K562 (cell line): ENCODE measurements around the gene EP300. TPM values are rescaled to one million over a fixed set of nuclear protein-coding genes. Genes with fewer than 3 reads are reported as not detected.

ENCODE experiments used
- ARID1B ChIP-seq: fragments of 450-650 bp; IDR thresholded peaks from 2 replicates; pipeline ENCODE4 v1.6.1; 2016; ENCODE audit warnings: antibody characterized with exemption, mild to moderate bottlenecking, inconsistent platforms
- MTA2 ChIP-seq: fragments of 450-650 bp; IDR thresholded peaks from 2 replicates; pipeline ENCODE4 v1.6.1; 2016; ENCODE audit warnings: low read depth
- RBM22 ChIP-seq: fragments of 200-400 bp; formaldehyde crosslinking; IDR thresholded peaks from 2 replicates; pipeline ENCODE4 v1.6.1; 2018; ENCODE audit warnings: low read length, low read depth; ENCODE audit not compliant: poor library complexity, severe bottlenecking
- ZBTB43 ChIP-seq: sonication (generic); formaldehyde crosslinking; IDR thresholded peaks from 2 replicates; pipeline ENCODE4 v1.8.0; 2023; ENCODE audit warnings: mild to moderate bottlenecking, missing genetic modification reagents
- polyA plus RNA-seq, 8 experiments: library from polyadenylated mRNA; depleted of rRNA in 4 of 8; stranded (reverse) in 5 of 8; unstranded in 3 of 8; fragments of >200 nt; fragmentation: Nextera tagmentation in 2 of 8; fragmentation: Illumina TruSeq in 1 of 8; extraction: Ambion mirVana in 2 of 8; extraction: Trizol in 1 of 8; gene quantifications; 2 replicates each; pipeline versions ENCODE4 v1.2.1 to v1.2.3, GENCODE V29; 2011 to 2014; ENCODE audit warnings: inconsistent platforms in 1 of 8, missing spikeins in 1 of 8
- total RNA-seq, 7 experiments: library from RNA; depleted of rRNA in 6 of 7; stranded (reverse); fragments of >200 nt in 6 of 7; fragmentation: Illumina TruSeq in 2 of 7; extraction: Trizol in 2 of 7; gene quantifications; 2 replicates each; pipeline versions ENCODE4 v1.2.1 to v1.2.3, GENCODE V29; 2011 to 2021; ENCODE audit warnings: low replicate concordance in 1 of 7
- TF ChIP-seq, protein P1 (sequence below): sonication (generic); formaldehyde crosslinking; IDR thresholded peaks from 2 replicates; pipeline ENCODE4 v1.8.1; 2023; ENCODE audit warnings: missing genetic modification reagents, mild to moderate bottlenecking, borderline replicate concordance
- TF ChIP-seq, protein P2 (sequence below): fragments of 200-800 bp; sonication (Bioruptor generic); IDR thresholded peaks from 2 replicates; pipeline ENCODE4 v1.6.1; 2017; ENCODE audit warnings: missing genetic modification characterization, missing compliant biosample characterization

The EP300 gene
- total and polyA plus RNA-seq, 9 of the 15 experiments (the other 6 are each of a cell fraction or from before 2014, with no cell fraction given) = 2.2 to 28.6 (median 10.9) TPM

DNA sequence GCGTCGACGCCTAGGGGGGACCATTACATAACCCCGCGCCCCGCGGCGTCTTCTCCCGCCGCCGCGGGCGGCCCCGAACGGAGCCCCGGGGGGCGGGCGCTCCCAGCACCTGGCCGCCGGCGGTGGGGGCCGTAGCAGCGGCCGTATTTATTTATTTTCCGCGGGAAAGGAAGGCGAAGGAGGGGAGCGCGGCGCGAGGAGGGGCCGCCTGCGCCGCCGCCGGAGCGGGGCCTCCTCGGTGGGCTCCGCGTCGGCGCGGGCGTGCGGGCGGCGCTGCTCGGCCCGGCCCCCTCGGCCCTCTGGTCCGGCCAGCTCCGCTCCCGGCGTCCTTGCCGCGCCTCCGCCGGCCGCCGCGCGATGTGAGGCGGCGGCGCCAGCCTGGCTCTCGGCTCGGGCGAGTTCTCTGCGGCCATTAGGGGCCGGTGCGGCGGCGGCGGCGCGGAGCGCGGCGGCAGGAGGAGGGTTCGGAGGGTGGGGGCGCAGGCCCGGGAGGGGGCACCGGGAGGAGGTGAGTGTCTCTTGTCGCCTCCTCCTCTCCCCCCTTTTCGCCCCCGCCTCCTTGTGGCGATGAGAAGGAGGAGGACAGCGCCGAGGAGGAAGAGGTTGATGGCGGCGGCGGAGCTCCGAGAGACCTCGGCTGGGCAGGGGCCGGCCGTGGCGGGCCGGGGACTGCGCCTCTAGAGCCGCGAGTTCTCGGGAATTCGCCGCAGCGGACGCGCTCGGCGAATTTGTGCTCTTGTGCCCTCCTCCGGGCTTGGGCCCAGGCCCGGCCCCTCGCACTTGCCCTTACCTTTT is at the start of gene EP300 (continued):
- TF ChIP-seq, protein P1, sequence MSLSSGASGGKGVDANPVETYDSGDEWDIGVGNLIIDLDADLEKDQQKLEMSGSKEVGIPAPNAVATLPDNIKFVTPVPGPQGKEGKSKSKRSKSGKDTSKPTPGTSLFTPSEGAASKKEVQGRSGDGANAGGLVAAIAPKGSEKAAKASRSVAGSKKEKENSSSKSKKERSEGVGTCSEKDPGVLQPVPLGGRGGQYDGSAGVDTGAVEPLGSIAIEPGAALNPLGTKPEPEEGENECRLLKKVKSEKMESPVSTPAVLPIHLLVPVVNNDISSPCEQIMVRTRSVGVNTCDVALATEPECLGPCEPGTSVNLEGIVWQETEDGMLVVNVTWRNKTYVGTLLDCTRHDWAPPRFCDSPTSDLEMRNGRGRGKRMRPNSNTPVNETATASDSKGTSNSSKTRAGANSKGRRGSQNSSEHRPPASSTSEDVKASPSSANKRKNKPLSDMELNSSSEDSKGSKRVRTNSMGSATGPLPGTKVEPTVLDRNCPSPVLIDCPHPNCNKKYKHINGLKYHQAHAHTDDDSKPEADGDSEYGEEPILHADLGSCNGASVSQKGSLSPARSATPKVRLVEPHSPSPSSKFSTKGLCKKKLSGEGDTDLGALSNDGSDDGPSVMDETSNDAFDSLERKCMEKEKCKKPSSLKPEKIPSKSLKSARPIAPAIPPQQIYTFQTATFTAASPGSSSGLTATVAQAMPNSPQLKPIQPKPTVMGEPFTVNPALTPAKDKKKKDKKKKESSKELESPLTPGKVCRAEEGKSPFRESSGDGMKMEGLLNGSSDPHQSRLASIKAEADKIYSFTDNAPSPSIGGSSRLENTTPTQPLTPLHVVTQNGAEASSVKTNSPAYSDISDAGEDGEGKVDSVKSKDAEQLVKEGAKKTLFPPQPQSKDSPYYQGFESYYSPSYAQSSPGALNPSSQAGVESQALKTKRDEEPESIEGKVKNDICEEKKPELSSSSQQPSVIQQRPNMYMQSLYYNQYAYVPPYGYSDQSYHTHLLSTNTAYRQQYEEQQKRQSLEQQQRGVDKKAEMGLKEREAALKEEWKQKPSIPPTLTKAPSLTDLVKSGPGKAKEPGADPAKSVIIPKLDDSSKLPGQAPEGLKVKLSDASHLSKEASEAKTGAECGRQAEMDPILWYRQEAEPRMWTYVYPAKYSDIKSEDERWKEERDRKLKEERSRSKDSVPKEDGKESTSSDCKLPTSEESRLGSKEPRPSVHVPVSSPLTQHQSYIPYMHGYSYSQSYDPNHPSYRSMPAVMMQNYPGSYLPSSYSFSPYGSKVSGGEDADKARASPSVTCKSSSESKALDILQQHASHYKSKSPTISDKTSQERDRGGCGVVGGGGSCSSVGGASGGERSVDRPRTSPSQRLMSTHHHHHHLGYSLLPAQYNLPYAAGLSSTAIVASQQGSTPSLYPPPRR (CRISPR knock-in tag) = no peak
- no peak for TF ChIP-seq MTA2
- TF ChIP-seq ZBTB43 (CRISPR knock-in tag) = no peak
- peak; percentile 9 for TF ChIP-seq RBM22
- TF ChIP-seq ARID1B = no peak
- TF ChIP-seq, protein P2, sequence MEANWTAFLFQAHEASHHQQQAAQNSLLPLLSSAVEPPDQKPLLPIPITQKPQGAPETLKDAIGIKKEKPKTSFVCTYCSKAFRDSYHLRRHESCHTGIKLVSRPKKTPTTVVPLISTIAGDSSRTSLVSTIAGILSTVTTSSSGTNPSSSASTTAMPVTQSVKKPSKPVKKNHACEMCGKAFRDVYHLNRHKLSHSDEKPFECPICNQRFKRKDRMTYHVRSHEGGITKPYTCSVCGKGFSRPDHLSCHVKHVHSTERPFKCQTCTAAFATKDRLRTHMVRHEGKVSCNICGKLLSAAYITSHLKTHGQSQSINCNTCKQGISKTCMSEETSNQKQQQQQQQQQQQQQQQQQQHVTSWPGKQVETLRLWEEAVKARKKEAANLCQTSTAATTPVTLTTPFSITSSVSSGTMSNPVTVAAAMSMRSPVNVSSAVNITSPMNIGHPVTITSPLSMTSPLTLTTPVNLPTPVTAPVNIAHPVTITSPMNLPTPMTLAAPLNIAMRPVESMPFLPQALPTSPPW = peak; percentile 93
